ENCODE results near the gene KIF6.

DNA sequence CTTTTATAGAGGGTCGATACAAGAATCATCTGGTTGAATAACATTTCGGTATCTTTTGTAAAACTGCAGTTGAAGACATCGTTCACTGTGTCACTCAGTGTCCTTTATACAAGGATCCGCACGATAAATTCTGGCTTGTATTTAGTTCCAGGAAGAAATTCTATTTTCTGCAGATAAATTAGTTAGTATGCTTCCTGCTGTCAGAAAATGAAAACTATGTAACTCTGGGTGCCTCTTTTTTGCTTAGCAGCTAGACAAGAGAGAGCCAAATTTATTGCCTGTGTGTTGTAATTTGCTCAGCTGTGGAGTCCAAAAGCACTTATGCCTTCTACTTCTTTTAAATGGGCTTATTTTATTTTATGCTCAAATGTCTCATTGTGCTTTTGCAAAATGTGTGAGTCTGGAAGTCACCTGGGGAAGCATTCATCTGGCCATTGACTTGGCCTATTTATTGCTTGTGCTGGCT lies 346.2 kb downstream of the KIF6 start:
- TF ChIP-seq BHLHE40 (IDR thresholded peaks at IDR 0.05; ENCODE audit: borderline replicate concordance) (no peak), SP1 (IDR thresholded peaks at IDR 0.05) (no peak), LEF1 (IDR thresholded peaks at IDR 0.05; ENCODE audit: borderline replicate concordance) (no peak)
